GM12878 (cell line): ENCODE measurements around the gene STK32B. TPM values are rescaled to one million over a fixed set of nuclear protein-coding genes. Genes with fewer than 3 reads are reported as not detected.

Experiments
- ATAC-seq: fragments of 200-7000 bp; cut with Tn5 transposase; 3 replicates; pipeline ENCODE4 v1.9.1; 2020; ENCODE audit warnings: mild to moderate bottlenecking, moderate library complexity
- BruUV-seq: library from RNA; stranded (reverse); fragments of 400-500 nt; replicated peaks from 2 replicates; lab custom pipeline; 2021; lab: Mats Ljungman, UMichigan
- CTCF ChIA-PET: fragments of 300-600 bp; sonication (Branson Sonifier 250); formaldehyde crosslinking; extraction: SDS; loops from one replicate; lab custom pipeline; 2021; ENCODE audit warnings: inconsistent platforms; lab: Yijun Ruan, JAX
- POLR2A ChIA-PET: fragments of 350-600 bp; formaldehyde crosslinking; extraction: SDS; loops from one replicate; lab custom pipeline; 2021; ENCODE audit warnings: inconsistent platforms; lab: Charles Lee
- RAD21 ChIA-PET: fragments of 300-600 bp; sonication (Branson Sonifier 250); formaldehyde crosslinking; loops from one replicate; lab custom pipeline; 2023; ENCODE audit warnings: antibody characterized with exemption; ENCODE audit not compliant: unreplicated experiment; lab: Charles Lee
- SMC1A ChIA-PET: fragments of 300-600 bp; sonication (Branson Sonifier 250); formaldehyde crosslinking; loops from one replicate; lab custom pipeline; 2023; ENCODE audit not compliant: unreplicated experiment, uncharacterized antibody; lab: Charles Lee
- DNase-seq: peaks from one replicate; pipeline ENCODE4 v3.0.0-alpha.2; 2011; ENCODE audit warnings: low read depth, low spot score
- FAIRE-seq: peaks from 3 replicates; lab custom pipeline; 2011; peaks lifted over from hg19 to GRCh38; lab: Jason Lieb, UNC
- H2AFZ ChIP-seq: 2 replicates; pipeline ENCODE4 v1.6.0; 2011; ENCODE audit warnings: low read depth, low read length, control low read depth; ENCODE audit not compliant: control insufficient read depth
- H3K27ac ChIP-seq: 2 replicates; pipeline ENCODE4 v1.5.1; 2011; ENCODE audit warnings: control low read depth; ENCODE audit not compliant: control insufficient read depth, insufficient read depth
- H3K27me3 ChIP-seq, 2 experiments: replicated peaks in 1 of 2; 2 replicates each; pipeline versions ENCODE4 v1.6.0 to v1.6.1; 2011; ENCODE audit warnings: low read length in 1 of 2; ENCODE audit not compliant: control insufficient read depth in 2 of 2, insufficient read depth in 2 of 2
- H3K36me3 ChIP-seq, 2 experiments: 2 replicates each; pipeline ENCODE4 v1.5.1; 2011; ENCODE audit warnings: low read length in 1 of 2; ENCODE audit not compliant: control insufficient read depth in 2 of 2, insufficient read depth in 2 of 2
- H3K4me1 ChIP-seq: 2 replicates; pipeline ENCODE4 v1.6.1; 2011; ENCODE audit warnings: mild to moderate bottlenecking, low read length, moderate library complexity, mixed read lengths; ENCODE audit not compliant: control insufficient read depth, insufficient read depth
- H3K4me2 ChIP-seq: 2 replicates; pipeline ENCODE4 v1.6.0; 2011; ENCODE audit warnings: control low read depth; ENCODE audit not compliant: control insufficient read depth, insufficient read depth
- H3K4me3 ChIP-seq: fragments of 200-600 bp; sonication (generic); 2 replicates; pipeline ENCODE4 v1.5.1; 2016
- H3K79me2 ChIP-seq: 2 replicates; pipeline ENCODE4 v1.6.0; 2011; ENCODE audit warnings: low read length; ENCODE audit not compliant: control insufficient read depth, insufficient read depth
- H3K9ac ChIP-seq: 2 replicates; pipeline ENCODE4 v1.8.0; 2011; ENCODE audit warnings: low read length, control low read depth, mixed read lengths; ENCODE audit not compliant: control insufficient read depth, insufficient read depth
- H3K9me3 ChIP-seq: replicated peaks from 3 replicates; pipeline ENCODE4 v1.5.1; 2011; ENCODE audit warnings: mild to moderate bottlenecking, low read length; ENCODE audit not compliant: control insufficient read depth, insufficient read depth
- H4K20me1 ChIP-seq: 2 replicates; pipeline ENCODE4 v1.6.0; 2011; ENCODE audit not compliant: control insufficient read depth, insufficient read depth
- BCL11A ChIP-seq: IDR thresholded peaks from 2 replicates; pipeline ENCODE4 v1.6.1; 2011; ENCODE audit warnings: low read depth, low read length
- BHLHE40 ChIP-seq, 2 experiments: fragments of 450-650 bp in 1 of 2; IDR thresholded peaks; 2 replicates each; pipeline ENCODE4 v1.6.1; 2011 to 2017; ENCODE audit warnings: low read depth in 2 of 2, borderline replicate concordance in 1 of 2, improper control_type of control experiment in 1 of 2, low read length in 1 of 2, mild to moderate bottlenecking in 1 of 2
- DPF2 ChIP-seq: fragments of 450-650 bp; IDR thresholded peaks from 2 replicates; pipeline ENCODE4 v1.6.1; 2017; ENCODE audit warnings: mild to moderate bottlenecking
- ESRRA ChIP-seq: IDR thresholded peaks from 2 replicates; pipeline ENCODE4 v1.6.1; 2012; ENCODE audit warnings: mild to moderate bottlenecking, low read length, improper control_type of control experiment
- ETV6 ChIP-seq, 2 experiments: fragments of 450-650 bp in 1 of 2; IDR thresholded peaks in 1 of 2; conservative IDR thresholded peaks in 1 of 2; 2 replicates each; pipeline ENCODE4 v1.6.1; 2014; ENCODE audit warnings: antibody characterized with exemption in 1 of 2, borderline replicate concordance in 1 of 2, low read depth in 1 of 2, mild to moderate bottlenecking in 1 of 2, moderate library complexity in 1 of 2
- KAT2A ChIP-seq: conservative IDR thresholded peaks from 2 replicates; pipeline ENCODE4 v1.6.1; 2011; ENCODE audit warnings: low read depth, low read length; ENCODE audit not compliant: control insufficient read depth
- MEF2B ChIP-seq: fragments of 450-650 bp; IDR thresholded peaks from 2 replicates; pipeline ENCODE4 v1.6.1; 2018; ENCODE audit warnings: mild to moderate bottlenecking, moderate library complexity; ENCODE audit not compliant: partially characterized antibody, poor library complexity, severe bottlenecking
- SMAD1 ChIP-seq: fragments of 450-650 bp; IDR thresholded peaks from 2 replicates; pipeline ENCODE4 v1.6.1; 2018; ENCODE audit warnings: mild to moderate bottlenecking, low read depth; ENCODE audit not compliant: partially characterized antibody
- SMC3 ChIP-seq: IDR thresholded peaks from 2 replicates; pipeline ENCODE4 v1.6.1; 2011; ENCODE audit warnings: low read length, improper control_type of control experiment, borderline replicate concordance
- TCF12 ChIP-seq: IDR thresholded peaks from 2 replicates; pipeline ENCODE4 v1.6.1; 2011; ENCODE audit warnings: low read depth, mild to moderate bottlenecking, low read length
- ZNF24 ChIP-seq: fragments of 450-650 bp; IDR thresholded peaks from 2 replicates; pipeline ENCODE4 v1.6.1; 2017; ENCODE audit warnings: antibody characterized with exemption, mild to moderate bottlenecking
- whole genome bisulfite sequencing: methylation state at CpG from one replicate; pipeline ENCODE4 v1.1.6; 2016; ENCODE audit warnings: low lambda C conversion rate; ENCODE audit not compliant: insufficient replicate concordance, insufficient coverage; ENCODE audit errors: missing lambda C conversion rate; 5-methylcytosine and 5-hydroxymethylcytosine counted together
- in situ Hi-C: fragments of 300-500 bp; cut with MboI; formaldehyde crosslinking; loops from 9 replicates; pipeline ENCODE4 v1.14.3; 2018; ENCODE audit warnings: mixed read lengths
- intact Hi-C: fragments of 100-400 bp; cut with micrococcal nuclease; formaldehyde crosslinking; loops from one replicate; pipeline ENCODE4 v1.14.2; 2022; ENCODE audit not compliant: unreplicated experiment
- polyA plus RNA-seq, 11 experiments: library from polyadenylated mRNA; depleted of rRNA in 4 of 11; unstranded in 6 of 11; stranded (reverse) in 5 of 11; fragments of >200 nt; fragmentation: Nextera tagmentation in 4 of 11; fragmentation: Illumina TruSeq in 1 of 11; extraction: Ambion mirVana in 4 of 11; extraction: Trizol in 1 of 11; gene quantifications; 1 replicate in 1 of 11; 2 replicates in 10 of 11; pipeline versions ENCODE4 v1.2.1 to v1.2.3, GENCODE V29; 2011 to 2016; ENCODE audit warnings: inconsistent platforms in 2 of 11, missing spikeins in 2 of 11, low read depth in 1 of 11
- total RNA-seq, 4 experiments: library from RNA; depleted of rRNA in 3 of 4; stranded (reverse); fragments of >200 nt in 3 of 4; fragmentation: Illumina TruSeq in 1 of 4; extraction: Trizol in 1 of 4; gene quantifications; 2 replicates each; pipeline versions ENCODE4 v1.2.1 to v1.2.3, GENCODE V29; 2013 to 2021
- TF ChIP-seq, protein P1 (sequence below): IDR thresholded peaks from 2 replicates; pipeline ENCODE4 v1.6.1; 2012; ENCODE audit warnings: low read depth, low read length, improper control_type of control experiment
- TF ChIP-seq, protein P2 (sequence below): IDR thresholded peaks from 2 replicates; pipeline ENCODE4 v1.6.1; 2012; ENCODE audit warnings: improper control_type of control experiment, low read depth, low read length; ENCODE audit not compliant: insufficient replicate concordance
- TF ChIP-seq, protein P3 (sequence below): fragments of 450-650 bp; IDR thresholded peaks from 2 replicates; pipeline ENCODE4 v1.6.1; 2018; ENCODE audit warnings: mild to moderate bottlenecking, low read depth, moderate library complexity; ENCODE audit not compliant: partially characterized antibody

The STK32B gene
- total and polyA plus RNA-seq, 10 of the 15 experiments (the other 5 are each of a cell fraction or from before 2014, with no cell fraction given) = 0.04 to 0.12 (median 0.08) TPM; not detected in 7

DNA sequence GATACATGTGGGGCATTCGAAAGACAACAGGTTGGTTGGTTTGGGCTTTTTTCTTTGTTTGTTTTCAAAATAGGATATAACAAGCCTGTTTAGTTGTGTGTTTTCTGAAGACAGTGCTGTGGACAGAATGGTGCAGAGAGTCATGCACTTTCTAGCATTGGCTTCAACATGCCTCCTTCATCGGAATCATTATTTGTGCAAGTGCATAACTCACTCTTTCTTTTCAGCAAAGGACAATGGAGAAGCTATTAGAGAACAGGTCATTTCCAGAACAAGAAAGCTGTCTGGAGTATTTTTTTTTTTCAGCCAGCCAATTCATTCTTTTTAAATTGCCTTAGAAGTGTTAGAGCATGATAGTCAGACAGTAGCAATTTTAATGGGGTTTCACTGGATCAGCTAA is 225.8 kb downstream of the STK32B start:
- Histone ChIP-seq H3K9ac (no peak overlapping the region), H2AFZ (no peak overlapping the region), H3K36me3 (no peaks in the 10 kb centered on the region), H3K27ac (no peak overlapping the region), H3K4me2 (no peak overlapping the region), H3K79me2 (no peaks in the 10 kb centered on the region), H3K4me3 (no peak overlapping the region), H4K20me1 (no peaks in the 10 kb centered on the region), H3K4me1 (no peaks in the 10 kb centered on the region), H3K9me3 (no peaks in the 10 kb centered on the region), H3K27me3 (no peaks in the 10 kb centered on the region)
- CTCF ChIA-PET = no interaction called here
- ATAC-seq (no peak), DNase-seq (no peak), FAIRE-seq (no peak)
- BruUV-seq = no TSS peak
- in situ Hi-C loops (no loop called here), intact Hi-C loops (no loop called here)
- WGBS = 0% methylated on average over 2 of the region's 2 CpGs
- RAD21 ChIA-PET = no interaction called here
- SMC1A ChIA-PET = no interaction called here
- POLR2A ChIA-PET = no interaction called here
- TF ChIP-seq, protein P1, sequence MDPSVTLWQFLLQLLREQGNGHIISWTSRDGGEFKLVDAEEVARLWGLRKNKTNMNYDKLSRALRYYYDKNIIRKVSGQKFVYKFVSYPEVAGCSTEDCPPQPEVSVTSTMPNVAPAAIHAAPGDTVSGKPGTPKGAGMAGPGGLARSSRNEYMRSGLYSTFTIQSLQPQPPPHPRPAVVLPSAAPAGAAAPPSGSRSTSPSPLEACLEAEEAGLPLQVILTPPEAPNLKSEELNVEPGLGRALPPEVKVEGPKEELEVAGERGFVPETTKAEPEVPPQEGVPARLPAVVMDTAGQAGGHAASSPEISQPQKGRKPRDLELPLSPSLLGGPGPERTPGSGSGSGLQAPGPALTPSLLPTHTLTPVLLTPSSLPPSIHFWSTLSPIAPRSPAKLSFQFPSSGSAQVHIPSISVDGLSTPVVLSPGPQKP = no peak
- TF ChIP-seq SMC3 = no peak
- TF ChIP-seq SMAD1 = no peak
- no peak for TF ChIP-seq BCL11A
- TF ChIP-seq, protein P2, sequence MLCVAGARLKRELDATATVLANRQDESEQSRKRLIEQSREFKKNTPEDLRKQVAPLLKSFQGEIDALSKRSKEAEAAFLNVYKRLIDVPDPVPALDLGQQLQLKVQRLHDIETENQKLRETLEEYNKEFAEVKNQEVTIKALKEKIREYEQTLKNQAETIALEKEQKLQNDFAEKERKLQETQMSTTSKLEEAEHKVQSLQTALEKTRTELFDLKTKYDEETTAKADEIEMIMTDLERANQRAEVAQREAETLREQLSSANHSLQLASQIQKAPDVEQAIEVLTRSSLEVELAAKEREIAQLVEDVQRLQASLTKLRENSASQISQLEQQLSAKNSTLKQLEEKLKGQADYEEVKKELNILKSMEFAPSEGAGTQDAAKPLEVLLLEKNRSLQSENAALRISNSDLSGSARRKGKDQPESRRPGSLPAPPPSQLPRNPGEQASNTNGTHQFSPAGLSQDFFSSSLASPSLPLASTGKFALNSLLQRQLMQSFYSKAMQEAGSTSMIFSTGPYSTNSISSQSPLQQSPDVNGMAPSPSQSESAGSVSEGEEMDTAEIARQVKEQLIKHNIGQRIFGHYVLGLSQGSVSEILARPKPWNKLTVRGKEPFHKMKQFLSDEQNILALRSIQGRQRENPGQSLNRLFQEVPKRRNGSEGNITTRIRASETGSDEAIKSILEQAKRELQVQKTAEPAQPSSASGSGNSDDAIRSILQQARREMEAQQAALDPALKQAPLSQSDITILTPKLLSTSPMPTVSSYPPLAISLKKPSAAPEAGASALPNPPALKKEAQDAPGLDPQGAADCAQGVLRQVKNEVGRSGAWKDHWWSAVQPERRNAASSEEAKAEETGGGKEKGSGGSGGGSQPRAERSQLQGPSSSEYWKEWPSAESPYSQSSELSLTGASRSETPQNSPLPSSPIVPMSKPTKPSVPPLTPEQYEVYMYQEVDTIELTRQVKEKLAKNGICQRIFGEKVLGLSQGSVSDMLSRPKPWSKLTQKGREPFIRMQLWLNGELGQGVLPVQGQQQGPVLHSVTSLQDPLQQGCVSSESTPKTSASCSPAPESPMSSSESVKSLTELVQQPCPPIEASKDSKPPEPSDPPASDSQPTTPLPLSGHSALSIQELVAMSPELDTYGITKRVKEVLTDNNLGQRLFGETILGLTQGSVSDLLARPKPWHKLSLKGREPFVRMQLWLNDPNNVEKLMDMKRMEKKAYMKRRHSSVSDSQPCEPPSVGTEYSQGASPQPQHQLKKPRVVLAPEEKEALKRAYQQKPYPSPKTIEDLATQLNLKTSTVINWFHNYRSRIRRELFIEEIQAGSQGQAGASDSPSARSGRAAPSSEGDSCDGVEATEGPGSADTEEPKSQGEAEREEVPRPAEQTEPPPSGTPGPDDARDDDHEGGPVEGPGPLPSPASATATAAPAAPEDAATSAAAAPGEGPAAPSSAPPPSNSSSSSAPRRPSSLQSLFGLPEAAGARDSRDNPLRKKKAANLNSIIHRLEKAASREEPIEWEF = no peak
- no peak for TF ChIP-seq DPF2
- no peak for TF ChIP-seq TCF12
- no peak for TF ChIP-seq KAT2A
- TF ChIP-seq, protein P3, sequence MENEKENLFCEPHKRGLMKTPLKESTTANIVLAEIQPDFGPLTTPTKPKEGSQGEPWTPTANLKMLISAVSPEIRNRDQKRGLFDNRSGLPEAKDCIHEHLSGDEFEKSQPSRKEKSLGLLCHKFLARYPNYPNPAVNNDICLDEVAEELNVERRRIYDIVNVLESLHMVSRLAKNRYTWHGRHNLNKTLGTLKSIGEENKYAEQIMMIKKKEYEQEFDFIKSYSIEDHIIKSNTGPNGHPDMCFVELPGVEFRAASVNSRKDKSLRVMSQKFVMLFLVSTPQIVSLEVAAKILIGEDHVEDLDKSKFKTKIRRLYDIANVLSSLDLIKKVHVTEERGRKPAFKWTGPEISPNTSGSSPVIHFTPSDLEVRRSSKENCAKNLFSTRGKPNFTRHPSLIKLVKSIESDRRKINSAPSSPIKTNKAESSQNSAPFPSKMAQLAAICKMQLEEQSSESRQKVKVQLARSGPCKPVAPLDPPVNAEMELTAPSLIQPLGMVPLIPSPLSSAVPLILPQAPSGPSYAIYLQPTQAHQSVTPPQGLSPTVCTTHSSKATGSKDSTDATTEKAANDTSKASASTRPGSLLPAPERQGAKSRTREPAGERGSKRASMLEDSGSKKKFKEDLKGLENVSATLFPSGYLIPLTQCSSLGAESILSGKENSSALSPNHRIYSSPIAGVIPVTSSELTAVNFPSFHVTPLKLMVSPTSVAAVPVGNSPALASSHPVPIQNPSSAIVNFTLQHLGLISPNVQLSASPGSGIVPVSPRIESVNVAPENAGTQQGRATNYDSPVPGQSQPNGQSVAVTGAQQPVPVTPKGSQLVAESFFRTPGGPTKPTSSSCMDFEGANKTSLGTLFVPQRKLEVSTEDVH = no peak
- TF ChIP-seq ETV6 (conservative IDR thresholded peaks at IDR 0.05 in 1 of 2, IDR thresholded peaks at IDR 0.05 in 1 of 2; ENCODE audit: borderline replicate concordance in 1 of 2, low read depth in 1 of 2) = no peak
- TF ChIP-seq BHLHE40 (IDR thresholded peaks at IDR 0.05; ENCODE audit: borderline replicate concordance in 1 of 2, low read depth in 2 of 2, low read length in 1 of 2) = no peak
- no peak for TF ChIP-seq ZNF24
- TF ChIP-seq ESRRA = no peak
- TF ChIP-seq MEF2B = no peak
